ENCODE data around the gene NPAS1. TPM values are rescaled to one million over a fixed set of nuclear protein-coding genes. Genes with fewer than 3 reads are reported as not detected.

Gene NPAS1
- total RNA-seq, result under 1 TPM in 4 of 7 donors, not detected in 3; 0.15 to 0.57 (median 0.35) TPM
- under 1 TPM in 1 of 2 donors, not detected in 1; 0.31 TPM for polyA plus RNA-seq
- long read RNA-seq, donor 1, partial matches to known transcripts, result 0 of 4 reads
- long read RNA-seq, donor 1, other reads (novel, unspliced or antisense), result 4 of 4 reads
- long read RNA-seq, donor 2, partial matches to known transcripts, result 154 of 155 reads
- long read RNA-seq, donor 2, other reads (novel, unspliced or antisense), result 0 of 155 reads
- long read RNA-seq, donor 3, partial matches to known transcripts, result 0 of 2 reads
- long read RNA-seq, donor 3, other reads (novel, unspliced or antisense), result 2 of 2 reads

- H3K27ac ChIP-seq, result no peak within 1 kb of the TSS
- TF ChIP-seq EP300 (IDR thresholded peaks at IDR 0.05) (no peak), CTCF (IDR thresholded peaks at IDR 0.05) (no peak), POLR2A (IDR thresholded peaks at IDR 0.05) (no peak)
- H3K4me1 ChIP-seq (ENCODE audit: insufficient read depth), result peaks cover 9% of the 10 kb centered on the region
- intact Hi-C loops (cut with DNase I), result no loop called here
- DNase-seq, result no peak
- H3K4me3 ChIP-seq, result no peak within 1 kb of the TSS
- no peaks in the 10 kb centered on the region for H3K36me3 ChIP-seq
- H3K27me3 ChIP-seq, result peaks cover 14% of the 10 kb centered on the region
- 1 to 5% (median 2%) methylated on average over 15 to 58 of the region's 58 CpGs for WGBS, 3 donors
- H3K9me3 ChIP-seq, result no peaks in the 10 kb centered on the region
Observed at GRCh38 chr19:47019431-47020041, at the start of gene NPAS1. Gene NPAS1 (plus strand): TSS chr19:47019837. CDS start chr19:47021048, 1,211 bp downstream.

GRCh38 chr19:46970815-46971214, 48.8 kb upstream of the NPAS1 start:
- TF ChIP-seq CTCF (IDR thresholded peaks at IDR 0.05) (no peak), POLR2A (IDR thresholded peaks at IDR 0.05) (no peak), EP300 (IDR thresholded peaks at IDR 0.05) (no peak)
- Histone ChIP-seq H3K4me3 (no peak overlapping the region), H3K36me3 (no peaks in the 10 kb centered on the region), H3K9me3 (no peaks in the 10 kb centered on the region), H3K27ac (no peak overlapping the region), H3K4me1 (ENCODE audit: insufficient read depth) (peaks cover 4% of the 10 kb centered on the region), H3K27me3 (no peaks in the 10 kb centered on the region)
- 91 to 94% (median 92%) methylated on average over 9 of the region's 9 CpGs for WGBS, 3 donors
- no peak for DNase-seq
- intact Hi-C loops (cut with DNase I), result loop anchor here in 1 of 4 donors (10.0 kb wide), 1 partner anchor 1116 kb away; no protein-coding TSS in a partner anchor

- intact Hi-C loops (cut with DNase I), result loop anchor here in 1 of 4 donors (10.0 kb wide), 1 partner anchor 1118 kb away; no protein-coding TSS in a partner anchor
Observed at GRCh38 chr19:46972311-46972710, 47.3 kb upstream of the NPAS1 start.

GRCh38 chr19:46974181-46974580, 45.5 kb upstream of the NPAS1 start:
- no peak for TF ChIP-seq POLR2A (IDR thresholded peaks at IDR 0.05)
- TF ChIP-seq CTCF (IDR thresholded peaks at IDR 0.05), result no peak
- TF ChIP-seq EP300 (IDR thresholded peaks at IDR 0.05), result no peak

More at GRCh38 chr19:46972311-46972710, 47.3 kb upstream of the NPAS1 start:
- Histone ChIP-seq H3K9me3 (no peaks in the 10 kb centered on the region), H3K4me3 (no peak overlapping the region), H3K27ac (no peak overlapping the region), H3K27me3 (no peaks in the 10 kb centered on the region), H3K36me3 (no peaks in the 10 kb centered on the region), H3K4me1 (ENCODE audit: insufficient read depth) (peaks cover 13% of the 10 kb centered on the region)
- WGBS, 3 donors, result 61 to 71% (median 70%) methylated on average over 7 of the region's 7 CpGs
- no peak for DNase-seq
- TF ChIP-seq POLR2A (IDR thresholded peaks at IDR 0.05) (no peak), EP300 (IDR thresholded peaks at IDR 0.05) (no peak), CTCF (IDR thresholded peaks at IDR 0.05) (no peak)

More at GRCh38 chr19:46974181-46974580, 45.5 kb upstream of the NPAS1 start:
- Histone ChIP-seq H3K36me3 (no peaks in the 10 kb centered on the region), H3K9me3 (no peaks in the 10 kb centered on the region), H3K4me1 (ENCODE audit: insufficient read depth) (peaks cover 24% of the 10 kb centered on the region), H3K27me3 (no peaks in the 10 kb centered on the region), H3K4me3 (no peak overlapping the region), H3K27ac (no peak overlapping the region)
- no peak for DNase-seq
- intact Hi-C loops (cut with DNase I), result loop anchor here in 1 of 4 donors (10.0 kb wide), 1 partner anchor 1119 kb away; no protein-coding TSS in a partner anchor
- WGBS, 3 donors, result 97 to 99% (median 99%) methylated on average over 4 of the region's 4 CpGs

Data from ovary (tissue), 10 donors.